SK-N-MC (cell line): ENCODE results near the gene STK40.

Experiments used
- EZH2 ChIP-seq: fragments of 200-600 bp; sonication (generic); IDR thresholded peaks from one replicate; pipeline ENCODE4 v1.6.1; 2017; ENCODE audit warnings: antibody characterized with exemption
- FOXP2 ChIP-seq: optimal IDR thresholded peaks from 2 replicates; pipeline ENCODE3; 2011; ENCODE audit warnings: mild to moderate bottlenecking, moderate library complexity; ENCODE audit not compliant: insufficient read depth; ENCODE audit errors: extremely low read length, control extremely low read depth

GRCh38 chr1:36343651-36344394, 41.9 kb downstream of the STK40 start:
- TF ChIP-seq FOXP2 (no peak), EZH2 (no peak)
